ENCODE measurements around the gene PER1.
"Not testable (repeated sequence)": the region's sequence is repeated elsewhere in the genome, so short reads cannot be mapped to it uniquely, and the experiment has no call there.

PER1 gene

DNA sequence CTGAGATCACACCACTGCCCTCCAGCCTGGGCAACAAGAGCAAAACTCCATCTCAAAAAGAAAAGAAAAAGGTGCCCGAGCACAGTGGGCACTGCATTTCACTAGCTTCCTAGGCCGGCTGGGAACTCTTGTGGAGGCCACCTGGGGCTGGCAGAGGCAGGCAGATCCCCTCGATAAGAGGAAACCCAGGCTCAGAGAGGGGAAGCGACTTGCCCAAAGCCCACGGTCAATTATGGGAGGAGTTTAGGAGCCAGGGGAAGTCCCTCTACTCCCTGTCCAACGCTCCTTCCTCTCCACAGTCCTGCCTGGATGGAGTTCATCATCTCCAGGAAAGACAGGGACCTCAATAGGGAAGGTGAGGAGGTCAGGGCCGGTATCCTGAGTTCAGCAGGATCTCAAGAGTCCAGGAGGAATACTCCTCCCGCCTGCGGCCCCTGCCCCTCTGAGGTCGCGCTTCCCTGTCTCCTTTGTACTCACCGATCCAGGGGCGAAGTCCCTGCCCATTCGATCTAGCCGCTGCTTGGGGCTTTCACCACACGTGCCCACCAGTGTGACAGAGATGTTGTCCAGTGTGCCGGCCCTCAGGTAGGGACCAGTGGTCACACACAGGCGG lies 34.7 kb downstream of the PER1 start:
- TF ChIP-seq CTCF (conservative IDR thresholded peaks at IDR 0.05; ENCODE audit: low read depth, low read length): no peak
- H3K4me3 ChIP-seq (ENCODE audit: low read length): peak overlapping the region; percentile 78

DNA sequence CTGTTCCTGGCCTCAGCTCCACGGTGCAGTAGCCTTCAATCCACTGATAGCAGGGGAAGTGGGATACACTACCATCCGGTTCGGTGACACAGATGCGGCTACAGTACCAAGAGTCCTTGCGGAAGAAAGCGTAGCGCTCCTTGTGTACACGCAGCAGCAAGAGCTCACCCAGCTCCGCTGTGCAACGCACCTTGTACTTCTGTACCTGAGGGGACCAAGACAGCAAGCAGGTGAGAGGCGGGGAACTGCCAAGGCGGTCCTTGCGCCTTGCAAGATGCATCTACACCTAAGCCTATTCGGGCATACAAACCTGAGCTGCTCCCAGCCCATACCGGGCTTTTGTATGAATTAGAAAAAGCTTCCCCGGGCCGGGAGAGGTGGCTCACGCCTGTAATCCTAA lies 35.4 kb downstream of the PER1 start:
- no peak for DNase-seq (ENCODE audit: low read depth)

More for the DNA sequence above, 34.7 kb downstream of the PER1 start:
- DNase-seq (ENCODE audit: low read depth): no peak

GRCh38 chr17:8110907-8111306 lies 41.3 kb downstream of the PER1 start:
- H3K4me3 ChIP-seq (ENCODE audit: low read length): no peak overlapping the region
- no peak for DNase-seq (ENCODE audit: low read depth)
- TF ChIP-seq CTCF (conservative IDR thresholded peaks at IDR 0.05; ENCODE audit: low read depth, low read length): no peak

More for the DNA sequence above, 35.4 kb downstream of the PER1 start:
- no peak for TF ChIP-seq CTCF (conservative IDR thresholded peaks at IDR 0.05; ENCODE audit: low read depth, low read length)
- H3K4me3 ChIP-seq (ENCODE audit: low read length): no peak overlapping the region

- no peak for DNase-seq (ENCODE audit: low read depth)
- no peak overlapping the region for H3K4me3 ChIP-seq (ENCODE audit: low read length)
- no peak for TF ChIP-seq CTCF (conservative IDR thresholded peaks at IDR 0.05; ENCODE audit: low read depth, low read length)
Observed at GRCh38 chr17:8110456-8110804, 41.8 kb downstream of the PER1 start.

DNA sequence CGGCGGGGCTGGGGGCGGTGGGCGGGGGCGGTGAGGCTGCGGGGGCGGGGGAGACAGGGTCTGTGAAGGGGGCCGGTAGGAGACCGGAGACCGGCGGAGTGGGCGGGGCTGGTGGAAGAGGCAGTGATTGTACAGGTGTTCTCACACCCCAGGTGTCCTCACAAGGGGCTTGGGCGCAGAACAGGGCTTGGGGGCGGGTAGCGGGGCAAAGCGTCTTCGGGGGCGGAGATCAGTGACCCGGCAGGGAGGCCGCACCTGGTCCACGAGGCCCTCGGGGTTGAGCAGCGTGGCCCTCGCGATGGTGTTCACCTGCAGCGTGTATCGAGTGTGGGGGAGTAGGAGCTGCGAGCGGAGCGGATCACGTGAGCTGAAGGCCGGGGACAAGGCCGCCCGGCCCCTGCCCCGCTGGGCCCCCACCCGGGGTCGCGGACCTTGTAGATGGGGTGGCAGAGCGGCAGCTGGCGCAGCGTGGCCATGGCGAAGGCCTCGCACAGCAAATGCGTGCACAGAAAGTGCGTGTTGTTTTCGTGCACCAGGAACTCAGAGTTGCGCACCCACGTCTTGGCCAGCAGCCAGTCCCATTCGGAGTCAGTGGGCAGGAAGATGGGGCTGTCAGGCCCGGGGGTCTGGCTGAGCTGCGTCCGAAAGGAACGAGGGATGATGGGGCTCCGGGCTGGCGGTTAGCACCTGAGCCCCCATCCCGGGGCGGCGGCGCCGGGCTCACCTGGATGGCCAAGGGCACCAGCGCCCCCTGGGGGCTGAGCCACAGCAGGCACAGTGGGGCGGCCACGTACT lies 42.3 kb downstream of the PER1 start:
- no peak for DNase-seq (ENCODE audit: low read depth)
- TF ChIP-seq CTCF (conservative IDR thresholded peaks at IDR 0.05; ENCODE audit: low read depth, low read length): peak; percentile 83
- peak overlapping the region; percentile 20 for H3K4me3 ChIP-seq (ENCODE audit: low read length)

- no peak for TF ChIP-seq CTCF (conservative IDR thresholded peaks at IDR 0.05; ENCODE audit: low read depth, low read length)
- no peak for DNase-seq (ENCODE audit: low read depth)
- H3K4me3 ChIP-seq (ENCODE audit: low read length): no peak overlapping the region
Observed at GRCh38 chr17:8108972-8109660, 43.1 kb downstream of the PER1 start.

DNA sequence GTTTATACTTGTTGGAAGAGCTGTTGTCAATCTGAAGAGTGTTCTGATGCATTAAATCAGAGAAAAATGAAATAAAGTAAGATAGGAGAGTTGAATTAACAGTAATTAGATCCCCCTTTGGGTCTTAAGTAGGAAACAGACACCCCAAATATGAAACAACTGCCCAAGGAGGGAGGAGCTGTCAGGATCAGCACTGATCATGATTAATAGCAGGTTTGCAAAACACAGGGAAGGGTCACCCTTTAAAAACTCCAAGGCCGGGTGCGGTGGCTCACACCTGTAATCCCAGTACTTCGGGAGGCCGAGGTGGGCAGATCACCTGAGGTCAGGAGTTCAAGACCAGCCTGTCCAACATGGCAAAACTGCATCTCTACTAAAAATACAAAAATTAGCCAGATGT lies 45.2 kb downstream of the PER1 start:
- not testable (repeated sequence) for DNase-seq (ENCODE audit: low read depth); H3K4me3 ChIP-seq (ENCODE audit: low read length)
